NCI-H2107 treated with DMSO at 0.1 percent for 48 hours (cell line): ENCODE measurements around the gene KLHL17.
"Not testable (repeated sequence)": the region's sequence is repeated elsewhere in the genome, so short reads cannot be mapped to it uniquely, and the experiment has no call there.

Experiments used
- DNase-seq: peaks from one replicate; lab custom pipeline; 2025; ENCODE audit not compliant: unreplicated experiment; lab: John Stamatoyannopoulos, UW

The KLHL17 gene

DNA sequence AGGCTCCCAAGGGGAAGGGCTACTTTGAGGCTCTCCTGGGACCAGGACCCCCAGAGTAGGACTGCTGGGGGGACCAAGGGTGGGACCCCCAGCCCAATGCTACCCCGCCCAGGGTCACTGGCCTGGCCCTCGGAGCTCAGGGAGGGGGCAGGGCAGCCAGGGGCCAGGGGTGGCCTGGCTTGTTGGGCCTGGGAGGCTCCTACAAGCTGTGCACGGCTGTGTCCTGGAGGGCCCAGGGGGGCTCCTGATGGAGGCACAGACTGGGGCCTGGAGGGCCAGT lies 37.3 kb downstream of the KLHL17 start:
- no peak for DNase-seq

DNA sequence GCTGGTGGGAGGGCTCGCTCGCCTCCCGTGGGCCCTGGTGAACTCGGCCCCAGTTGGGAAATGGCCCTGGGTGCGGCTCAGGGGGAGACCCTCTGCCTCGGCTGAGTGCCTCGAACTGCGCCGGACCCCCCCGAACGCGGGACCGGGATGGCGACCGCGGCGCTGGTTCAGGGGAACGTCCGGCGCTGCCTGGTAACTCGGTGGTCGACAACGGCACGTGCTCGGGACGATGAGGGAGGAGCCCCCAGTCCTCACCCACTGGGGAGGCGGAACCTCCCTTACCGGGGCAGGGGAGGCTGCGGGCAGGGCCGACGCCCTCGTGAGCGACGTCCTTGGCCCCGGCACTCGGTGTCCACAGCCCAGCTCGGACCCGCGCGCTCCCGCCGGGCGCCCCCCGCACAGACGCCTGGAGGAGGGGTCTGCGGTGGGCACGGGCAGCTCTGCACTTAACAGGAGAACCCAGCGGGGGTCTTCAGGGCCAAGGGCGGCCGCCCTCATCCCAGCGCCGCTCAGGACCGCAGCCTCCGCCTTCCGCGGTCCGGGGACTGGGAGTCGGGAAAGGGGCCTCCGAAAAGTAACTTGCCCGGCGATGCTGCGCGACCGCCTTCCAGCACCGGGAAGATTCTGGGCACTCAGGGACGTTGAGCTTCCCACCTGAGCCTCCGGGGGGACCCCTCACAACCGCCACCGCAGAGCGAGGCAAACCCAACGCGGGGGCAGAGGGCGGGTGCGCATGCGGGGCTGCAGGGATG lies 37.8 kb downstream of the KLHL17 start:
- no peak for DNase-seq

DNA sequence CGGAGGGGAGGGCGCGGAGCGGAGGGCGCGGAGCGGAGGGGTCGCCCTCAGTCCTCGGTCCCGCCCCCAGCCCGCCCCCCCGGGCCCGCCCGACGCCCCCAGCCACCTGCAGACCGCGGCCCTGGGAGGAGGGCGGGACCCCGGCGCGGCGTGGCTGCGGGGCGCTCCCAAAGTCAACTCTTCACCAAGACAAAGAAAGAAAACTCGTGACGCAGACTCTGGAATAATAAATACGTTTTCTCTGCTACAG lies 38.3 kb downstream of the KLHL17 start:
- DNase-seq, result no peak

DNA sequence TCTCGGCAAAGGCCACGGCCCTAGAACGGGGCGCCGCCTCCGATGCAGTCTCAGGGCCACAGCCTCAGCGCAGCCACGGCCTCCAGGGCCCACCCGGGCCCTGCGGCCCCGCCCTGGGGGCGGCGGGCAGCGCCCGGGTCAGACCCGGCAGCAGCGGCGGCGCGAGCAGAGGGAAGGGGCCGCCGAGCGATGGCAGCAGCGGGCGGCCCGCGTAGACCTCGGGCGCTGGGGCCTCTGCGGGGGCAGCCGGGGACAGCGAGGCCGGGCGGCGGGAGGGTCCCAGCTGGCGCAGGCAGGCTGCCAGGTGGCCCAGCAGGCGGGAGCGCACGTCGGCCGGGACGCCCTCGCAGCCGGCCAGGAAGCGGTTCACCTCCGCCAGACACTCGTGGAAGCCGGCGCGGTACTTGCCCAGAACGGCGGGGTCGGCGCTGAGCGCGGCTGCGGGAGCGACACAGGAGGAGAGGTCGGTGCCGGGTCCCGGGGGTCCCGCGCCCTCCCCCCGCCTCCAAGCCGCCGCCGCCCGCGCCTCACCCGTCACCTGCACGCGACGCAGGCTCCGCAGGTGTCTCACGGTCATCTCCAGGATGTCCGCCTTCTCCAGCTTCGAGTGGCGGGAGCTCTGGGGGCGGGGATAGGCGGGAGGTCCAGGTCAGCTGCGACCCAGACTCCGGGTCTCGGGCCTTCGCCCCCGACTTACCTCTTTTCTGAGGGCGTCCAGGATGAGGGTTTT lies 38.8 kb downstream of the KLHL17 start:
- no peak for DNase-seq

DNA sequence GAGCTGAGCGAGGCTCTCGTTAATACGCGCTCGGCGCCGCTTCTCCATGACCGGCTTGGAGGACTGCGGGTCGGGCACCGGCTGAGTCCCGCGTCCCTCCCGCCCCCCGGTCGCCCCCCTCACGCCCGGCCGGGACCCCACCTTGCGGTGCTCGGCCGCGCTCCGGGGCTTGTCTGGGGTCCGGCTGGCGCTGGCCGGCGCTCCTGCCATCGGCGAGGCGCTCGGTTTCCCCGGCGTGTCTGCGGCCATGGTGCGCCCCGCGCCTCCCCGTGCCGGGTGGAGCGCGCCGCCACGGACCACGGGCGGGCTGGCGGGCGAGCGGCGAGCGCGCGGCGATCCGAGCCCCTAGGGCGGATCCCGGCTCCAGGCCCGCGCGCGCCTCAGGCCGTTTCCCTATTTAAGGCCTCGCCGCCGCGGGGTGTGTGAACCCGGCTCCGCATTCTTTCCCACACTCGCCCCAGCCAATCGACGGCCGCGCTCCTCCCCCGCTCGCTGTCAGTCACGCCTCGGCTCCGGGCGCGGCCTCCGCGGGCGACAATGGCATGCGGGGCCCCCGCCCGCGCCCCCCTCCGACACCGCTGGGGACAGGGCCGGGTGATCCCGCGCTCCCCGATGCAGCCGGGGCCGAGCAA lies 39.5 kb downstream of the KLHL17 start, which contains the start of gene HES4:
Gene HES4, minus strand, starts transcription at position 373 of the 632 bp plus-strand sequence. Its CDS starts 124 bp downstream, at position 249.
- DNase-seq, result no peak

DNA sequence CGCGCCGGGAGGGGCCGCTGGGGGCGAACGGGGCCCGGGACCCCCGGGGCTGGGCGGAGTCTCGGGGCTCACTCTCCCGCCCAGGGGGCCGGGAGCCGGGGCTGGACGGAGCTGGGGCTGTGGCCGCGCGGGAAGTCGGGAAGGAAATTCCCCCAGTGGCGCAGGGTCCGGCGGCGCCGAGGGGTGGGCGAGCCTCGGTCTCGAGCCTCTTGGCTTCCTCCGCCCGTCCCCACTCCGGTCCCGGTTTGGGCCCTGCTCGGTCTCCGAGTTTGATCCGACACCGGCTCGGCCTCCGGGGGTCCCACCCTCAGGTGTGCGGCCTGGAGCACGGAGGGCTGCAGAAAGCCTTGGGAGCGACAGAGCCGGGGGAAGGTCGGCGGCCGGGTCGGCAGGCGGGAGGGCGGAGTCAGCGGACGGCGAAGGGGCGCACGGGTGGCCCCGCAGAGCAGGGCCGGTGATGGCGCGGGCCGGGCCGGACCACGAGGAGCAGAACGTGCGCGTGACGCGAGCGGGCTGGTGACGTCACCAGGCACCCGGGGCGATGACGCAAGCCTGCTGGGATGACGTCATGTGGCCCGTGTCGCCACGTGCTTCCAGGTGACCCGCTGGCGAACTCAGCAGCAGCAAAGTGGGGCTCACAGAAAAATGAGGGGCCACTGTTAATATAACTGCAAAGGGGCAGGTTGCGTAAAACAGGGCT lies 40.1 kb downstream of the KLHL17 start:
- no peak for DNase-seq

DNA sequence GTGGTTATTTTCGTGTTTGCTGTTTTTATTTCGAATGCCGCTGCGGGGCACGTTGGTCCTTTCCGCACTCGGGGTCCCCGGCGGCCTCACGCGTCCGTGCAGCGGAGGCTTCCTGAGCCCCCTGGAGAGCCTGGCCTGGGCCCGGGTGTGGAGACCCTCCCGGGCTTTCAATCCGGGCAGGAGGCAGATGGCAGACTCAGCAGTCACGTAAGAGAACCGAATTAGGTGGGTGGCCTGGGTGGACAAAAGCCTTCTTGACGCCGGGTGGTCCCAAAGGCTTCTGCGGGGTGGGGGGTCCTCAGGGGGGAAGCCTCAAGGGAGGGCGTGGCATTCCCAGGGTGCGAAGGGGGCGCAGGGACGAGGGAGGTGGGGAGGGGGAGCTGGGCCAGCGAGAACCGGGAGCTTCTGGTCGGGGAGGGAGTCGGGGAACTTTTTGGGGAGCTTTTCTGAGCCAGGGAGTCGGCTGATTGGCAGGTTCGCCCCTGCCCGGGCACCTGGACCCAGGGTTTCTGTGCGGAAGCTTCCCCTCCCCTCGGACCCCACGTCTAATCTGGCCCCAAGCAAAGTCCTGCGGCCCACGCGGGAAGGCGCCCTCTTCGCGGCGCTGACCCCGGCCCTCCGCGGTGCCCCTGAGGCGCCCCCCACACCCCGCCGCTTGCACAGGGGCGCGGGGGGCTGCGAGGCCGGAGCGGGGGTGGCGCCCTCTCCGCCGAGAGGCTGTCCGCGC lies 40.8 kb downstream of the KLHL17 start:
- DNase-seq, result no peak

DNA sequence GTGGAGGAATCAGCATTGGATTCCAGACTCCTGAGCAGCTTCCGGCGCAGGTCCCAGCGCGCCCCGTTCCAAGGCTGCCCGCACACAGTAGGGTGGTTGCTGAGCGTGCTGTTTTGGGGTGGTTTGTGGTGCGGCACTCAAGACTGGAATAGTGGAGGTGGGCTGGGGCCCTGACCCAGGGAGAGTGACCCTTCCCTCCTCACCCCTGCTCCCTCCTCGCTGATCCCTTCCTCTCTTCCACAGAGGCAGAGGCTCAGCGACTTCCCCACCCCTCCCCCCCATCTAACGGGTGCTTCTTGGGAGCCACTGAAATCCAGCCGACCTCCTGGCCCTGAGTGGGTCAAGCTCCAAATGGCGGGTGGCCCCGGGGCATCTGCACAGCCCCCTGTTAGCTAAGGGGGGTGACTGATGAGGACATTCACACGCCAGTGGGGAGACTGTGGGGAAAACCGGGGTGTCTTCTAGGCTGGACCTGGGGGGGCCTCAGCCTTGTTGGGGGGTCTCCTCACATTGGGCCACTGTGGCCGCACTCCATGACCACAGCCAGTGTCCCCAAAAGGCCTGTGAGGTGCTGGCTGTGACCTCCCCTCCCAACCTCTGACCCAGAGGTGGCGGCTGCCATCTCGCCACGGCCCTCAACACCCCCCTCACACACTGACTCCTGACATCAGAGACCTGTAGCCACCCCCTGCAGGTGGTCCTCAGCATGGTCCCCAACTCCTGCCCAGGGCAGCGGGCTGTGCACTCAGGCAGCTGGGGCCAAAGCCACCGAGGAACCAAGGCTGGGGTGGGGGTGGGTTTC lies 43.4 kb downstream of the KLHL17 start:
- DNase-seq, result no peak

DNA sequence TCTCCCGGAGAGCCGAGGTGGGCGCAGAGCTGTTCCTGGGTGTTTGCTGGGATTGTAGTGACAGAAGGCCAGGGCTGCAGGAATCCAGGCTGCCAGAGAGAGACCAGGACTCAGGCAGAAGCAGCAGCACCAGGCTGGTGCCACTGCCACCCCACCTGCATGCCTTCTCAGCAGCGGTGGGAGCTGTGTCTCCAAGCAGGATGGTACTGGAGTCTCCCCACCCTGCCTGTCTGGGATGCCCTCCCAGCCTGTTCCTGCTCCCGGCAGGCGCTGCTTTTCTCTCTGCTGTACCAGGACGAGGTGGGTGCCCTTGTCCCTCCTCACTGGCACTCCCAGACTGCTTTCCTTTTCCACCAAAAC lies 44.0 kb downstream of the KLHL17 start:
- DNase-seq, result no peak

DNA sequence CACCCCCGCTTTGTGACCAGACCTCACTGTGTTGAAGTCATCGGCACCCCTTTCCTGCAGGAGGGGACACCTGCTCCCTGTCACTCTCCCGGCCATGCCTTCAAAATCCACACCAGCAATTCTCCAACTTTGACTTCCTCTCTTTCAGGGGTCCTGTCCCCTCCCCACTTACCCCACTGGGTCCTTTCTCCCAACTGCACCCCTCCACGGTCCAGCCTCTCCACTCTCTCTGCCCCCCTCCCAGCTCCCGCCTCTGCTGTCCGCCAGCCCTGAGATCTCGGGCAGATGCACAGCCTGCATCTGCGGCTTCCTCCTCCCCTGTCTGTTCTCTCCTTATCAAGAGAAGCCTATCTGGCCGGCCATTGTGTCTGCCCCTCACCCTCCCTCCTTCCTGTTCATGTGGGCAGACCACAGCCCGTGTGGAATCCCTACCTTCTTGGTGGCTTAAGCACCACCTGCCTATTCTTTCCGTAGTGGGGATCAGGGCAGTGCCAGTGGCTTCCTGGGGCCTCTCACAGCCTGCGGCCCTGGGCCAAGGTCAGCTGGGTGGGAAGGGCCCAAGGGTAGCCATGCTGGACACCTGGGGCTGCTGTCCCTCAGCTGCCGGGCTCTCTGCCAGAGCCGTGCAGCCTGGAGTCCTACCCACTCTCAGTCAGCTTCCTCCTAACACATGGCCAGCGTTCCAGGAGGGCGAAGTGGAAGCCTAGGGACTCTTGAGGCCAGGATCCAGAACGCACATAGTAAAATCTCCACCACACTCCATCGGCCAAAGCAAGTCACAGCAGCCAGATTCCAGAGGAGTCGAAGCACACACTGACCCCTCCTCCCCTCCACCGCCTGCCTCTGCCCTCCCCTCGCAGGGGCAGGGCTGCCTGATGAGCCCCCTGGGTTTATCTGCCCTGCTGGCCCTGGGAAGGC lies 44.7 kb downstream of the KLHL17 start:
- no peak for DNase-seq

DNA sequence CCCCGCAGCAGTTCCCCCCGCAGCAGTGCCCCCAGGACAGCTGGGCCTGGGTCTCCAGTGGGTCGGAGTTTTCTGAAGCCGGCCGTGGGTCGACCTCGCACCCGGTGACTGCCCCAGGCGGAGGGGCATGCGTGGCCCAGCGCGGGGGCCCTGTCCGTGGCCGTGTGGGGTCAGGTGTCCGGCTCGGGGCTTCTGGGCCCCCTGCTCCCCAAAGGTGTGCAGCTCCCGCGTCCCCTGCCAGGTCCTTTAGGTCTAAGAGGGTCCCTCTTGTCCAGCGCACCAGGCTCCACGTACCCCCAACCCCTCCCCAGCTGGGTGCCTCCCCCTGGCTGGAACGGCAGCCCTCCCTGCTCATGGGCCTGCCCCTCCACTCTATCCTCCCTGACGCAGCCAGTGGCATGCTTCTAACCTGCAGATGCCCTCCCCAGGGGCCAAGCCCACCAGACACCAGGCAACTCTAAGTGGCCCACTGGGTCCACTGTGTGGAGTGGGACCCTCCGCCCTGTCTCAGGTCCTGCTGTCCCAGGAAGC lies 45.5 kb downstream of the KLHL17 start:
- no peak for DNase-seq

DNA sequence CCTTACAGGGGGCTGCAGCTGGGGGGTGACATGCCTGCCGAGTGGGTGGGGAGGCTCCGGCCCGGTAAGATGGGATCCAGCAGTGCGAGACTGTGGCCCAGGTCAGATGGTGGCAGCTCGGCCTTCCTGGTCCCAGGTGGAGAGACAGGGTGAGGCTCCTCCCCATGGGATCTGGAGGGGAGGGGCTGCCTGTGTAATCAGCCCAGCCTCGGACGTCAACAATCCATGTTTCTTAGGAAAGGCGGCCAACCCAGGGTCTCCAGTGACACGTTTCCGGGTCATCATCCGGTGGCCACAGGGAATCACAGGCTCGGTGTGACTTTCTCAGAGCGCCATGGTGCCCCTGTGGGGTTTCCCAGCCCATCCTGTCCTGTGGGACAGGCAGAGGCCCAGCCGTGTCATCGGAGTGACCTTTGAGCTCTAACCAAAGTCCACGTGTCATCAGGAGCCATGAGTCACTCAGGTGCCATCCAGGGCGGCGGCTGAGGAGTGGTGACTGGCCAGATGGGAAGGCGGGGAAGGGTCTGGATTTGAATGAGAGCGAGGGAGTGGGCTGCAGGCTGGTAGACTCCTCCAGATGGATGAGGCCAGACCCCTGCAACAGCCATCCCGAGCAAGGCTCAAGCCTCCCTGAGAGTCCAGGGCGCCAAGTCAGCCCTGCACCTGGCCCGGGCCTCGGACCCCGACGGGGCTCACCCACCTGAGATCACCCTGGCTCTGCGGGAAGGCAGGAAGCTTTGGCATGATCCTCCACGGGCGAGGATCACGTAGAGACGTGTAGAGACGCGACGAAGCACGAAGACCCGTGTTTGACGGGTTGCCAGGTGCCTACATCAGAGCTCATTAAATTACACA lies 46.1 kb downstream of the KLHL17 start:
- DNase-seq, result no peak

DNA sequence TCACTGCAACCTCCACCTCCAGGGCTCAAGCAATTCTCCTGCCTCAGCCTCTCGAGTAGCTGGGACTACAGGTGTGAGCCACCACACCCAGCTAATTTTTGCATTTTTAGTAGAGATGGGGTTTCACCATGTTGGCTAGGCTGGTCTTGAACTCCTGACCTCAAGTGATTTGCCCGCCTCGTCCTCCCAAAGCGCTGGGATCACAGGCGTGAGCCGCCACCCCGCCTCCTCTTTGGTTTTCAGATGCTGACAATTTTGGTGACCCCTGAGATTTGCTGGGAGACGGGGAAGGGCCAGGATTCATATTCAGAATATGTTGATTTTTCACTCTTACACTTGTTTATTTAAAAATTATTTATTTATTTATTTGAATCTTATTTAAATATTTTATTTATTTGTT lies 49.7 kb downstream of the KLHL17 start:
- DNase-seq, result not testable (repeated sequence)

DNA sequence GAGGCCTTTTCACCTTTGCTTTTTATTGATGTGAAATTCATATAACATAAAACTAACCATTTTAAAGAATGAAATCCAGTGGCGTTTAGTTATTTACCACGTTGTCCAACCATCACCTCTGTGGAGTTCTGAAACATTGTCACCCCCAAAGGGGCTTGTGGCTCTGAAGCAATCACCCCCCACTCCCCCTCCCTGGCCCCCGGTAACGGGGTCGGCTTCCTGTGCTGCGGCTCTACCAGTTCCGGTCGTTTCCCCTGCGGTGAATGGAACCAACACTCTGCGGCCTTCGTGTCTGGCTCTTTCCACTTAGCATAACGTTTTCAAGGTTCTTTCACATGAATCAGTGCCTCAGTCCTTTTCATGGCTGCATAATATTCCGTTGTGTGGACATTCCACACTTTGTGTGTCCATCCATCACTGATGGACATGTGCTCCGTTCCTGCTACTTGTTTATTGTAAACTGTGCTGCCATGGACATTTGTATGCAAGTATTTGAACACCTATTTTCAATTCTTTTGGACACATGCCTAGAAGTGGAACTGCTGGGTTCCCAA lies 51.1 kb downstream of the KLHL17 start:
- DNase-seq, result no peak

DNA sequence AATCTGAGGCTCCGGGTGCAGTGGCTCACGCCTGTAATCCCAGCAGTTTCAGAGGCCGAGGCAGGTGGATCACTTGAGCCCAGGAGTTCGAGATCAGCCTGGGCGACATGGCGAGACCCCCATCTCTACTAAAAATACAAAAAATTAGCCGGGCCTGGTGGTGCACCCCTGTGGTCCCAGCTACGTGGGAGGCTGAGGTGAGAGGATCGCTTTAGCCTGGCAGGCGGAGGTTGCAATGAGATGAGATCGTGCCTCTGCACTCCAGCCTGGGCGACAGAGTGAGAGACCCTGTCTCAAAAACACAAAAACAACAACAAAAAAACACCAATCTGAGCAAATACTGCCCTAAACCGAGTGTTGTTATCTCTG lies 52.3 kb downstream of the KLHL17 start:
- not testable (repeated sequence) for DNase-seq

DNA sequence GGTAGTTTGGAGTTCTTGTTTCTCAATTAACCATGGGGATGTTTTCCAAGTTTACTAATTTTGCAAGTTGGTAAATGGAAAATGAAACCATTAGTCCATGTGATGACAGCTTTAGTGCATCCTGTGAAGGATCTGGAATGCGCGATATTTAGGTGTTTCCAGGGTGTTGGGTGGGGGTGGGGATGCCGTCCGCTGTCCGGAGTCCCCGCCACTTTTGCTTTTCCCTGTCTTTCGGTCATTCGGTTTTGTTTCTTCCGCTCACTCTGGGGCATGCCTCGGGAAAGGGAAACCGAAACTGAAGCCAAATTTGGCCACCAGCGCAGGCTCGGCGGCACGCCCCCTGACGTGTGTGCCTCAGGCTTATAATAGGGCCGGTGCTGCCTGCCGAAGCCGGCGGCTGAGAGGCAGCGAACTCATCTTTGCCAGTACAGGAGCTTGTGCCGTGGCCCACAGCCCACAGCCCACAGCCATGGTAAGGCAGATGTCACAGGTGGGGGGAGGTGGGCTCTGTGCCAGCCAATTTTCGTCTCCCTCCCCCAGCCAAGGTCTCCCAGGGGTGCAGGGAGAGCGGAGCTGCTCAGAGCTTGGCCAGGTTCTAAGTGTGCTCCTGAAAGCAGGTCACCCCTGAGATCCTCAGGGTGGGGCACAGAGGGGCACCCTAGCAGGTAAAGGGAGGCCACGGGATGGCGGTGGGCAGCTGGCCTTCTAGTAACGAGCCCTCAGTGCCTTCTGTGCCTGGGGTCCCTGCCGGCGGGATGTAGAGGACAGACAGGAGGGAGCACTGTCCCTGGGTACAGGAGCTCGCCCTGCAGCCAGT lies 52.9 kb downstream of the KLHL17 start, which contains the start of gene ISG15:
Gene ISG15, plus strand, starts transcription at position 393 of the 817 bp plus-strand sequence. Its CDS starts 77 bp downstream, at position 470.
- no peak for DNase-seq
